Measurements from ENCODE around the gene NAIP. TPM values are rescaled to one million over a fixed set of nuclear protein-coding genes. Genes with fewer than 3 reads are reported as not detected.
"Not testable (repeated sequence)": the region's sequence is repeated elsewhere in the genome, so short reads cannot be mapped to it uniquely, and the experiment has no call there.

NAIP gene
- 0.90 and 2.5 TPM in 2 replicates for total RNA-seq

- DNase-seq (ENCODE audit: low read depth in 2 of 2), result not testable (repeated sequence)
Measured at GRCh38 chr5:71025289-71025953, at the start of gene NAIP. Gene NAIP, minus strand, starts transcription at chr5:71025339. Its CDS starts 12,424 bp downstream, at chr5:71012915.

GRCh38 chr5:71067262-71067928, 42.3 kb upstream of the NAIP start, which contains the start of gene GTF2H2:
Gene GTF2H2, minus strand, starts transcription at chr5:71067676. Its CDS starts 4,913 bp downstream, at chr5:71062763.
- DNase-seq (ENCODE audit: low read depth in 2 of 2), result not testable (repeated sequence)

- not testable (repeated sequence) for DNase-seq (ENCODE audit: low read depth in 2 of 2)
Measured at GRCh38 chr5:71061322-71061721, 36.2 kb upstream of the NAIP start.

GRCh38 chr5:71059426-71059825, 34.3 kb upstream of the NAIP start:
- DNase-seq (ENCODE audit: low read depth in 2 of 2), result not testable (repeated sequence)

- DNase-seq (ENCODE audit: low read depth in 2 of 2), result not testable (repeated sequence)
Measured at GRCh38 chr5:71044808-71045207, 19.7 kb upstream of the NAIP start.

- not testable (repeated sequence) for DNase-seq (ENCODE audit: low read depth in 2 of 2)
Measured at GRCh38 chr5:71044128-71044527, 19.0 kb upstream of the NAIP start.

GRCh38 chr5:71031046-71031776, 6.1 kb upstream of the NAIP start:
- not testable (repeated sequence) for DNase-seq (ENCODE audit: low read depth in 2 of 2)

- DNase-seq (ENCODE audit: low read depth in 2 of 2), result not testable (repeated sequence)
Measured at GRCh38 chr5:71020643-71021042, 4.5 kb downstream of the NAIP start.

- DNase-seq (ENCODE audit: low read depth in 2 of 2), result not testable (repeated sequence)
Measured at GRCh38 chr5:71018376-71019005, 6.6 kb downstream of the NAIP start.

GRCh38 chr5:71014176-71014575, 11.0 kb downstream of the NAIP start:
- DNase-seq (ENCODE audit: low read depth in 2 of 2), result no peak

- DNase-seq (ENCODE audit: low read depth in 2 of 2), result no peak
Measured at GRCh38 chr5:71013575-71013974, 11.6 kb downstream of the NAIP start.

- DNase-seq (ENCODE audit: low read depth in 2 of 2), result no peak
Measured at GRCh38 chr5:71011194-71011792, 13.8 kb downstream of the NAIP start.

- DNase-seq (ENCODE audit: low read depth in 2 of 2), result not testable (repeated sequence)
Measured at GRCh38 chr5:71006983-71007382, 18.2 kb downstream of the NAIP start.

GRCh38 chr5:70984882-70985281, 40.3 kb downstream of the NAIP start:
- DNase-seq (ENCODE audit: low read depth in 2 of 2), result not testable (repeated sequence)

GRCh38 chr5:70967220-70967619, 57.9 kb downstream of the NAIP start:
- not testable (repeated sequence) for DNase-seq (ENCODE audit: low read depth in 2 of 2)

GRCh38 chr5:70964531-70964930, 60.6 kb downstream of the NAIP start:
- DNase-seq (ENCODE audit: low read depth in 2 of 2), result not testable (repeated sequence)

GRCh38 chr5:70953068-70953467, 72.1 kb downstream of the NAIP start:
- DNase-seq (ENCODE audit: low read depth in 2 of 2), result not testable (repeated sequence)

GRCh38 chr5:70932560-70932959, 92.6 kb downstream of the NAIP start:
- not testable (repeated sequence) for DNase-seq (ENCODE audit: low read depth in 2 of 2)

GRCh38 chr5:70931709-70932368, 93.3 kb downstream of the NAIP start:
- not testable (repeated sequence) for DNase-seq (ENCODE audit: low read depth in 2 of 2)

GRCh38 chr5:70925211-70925562, 100.0 kb downstream of the NAIP start:
- not testable (repeated sequence) for DNase-seq (ENCODE audit: low read depth in 2 of 2)
